HG03139 (cell line): ENCODE data around the gene ARL8A.
"Not testable (repeated sequence)": the region's sequence is repeated elsewhere in the genome, so short reads cannot be mapped to it uniquely, and the experiment has no call there.

Experiments used
- ATAC-seq: cut with Tn5 transposase; IDR thresholded peaks from one replicate; pipeline ENCODE4 v1.9.1; 2021; ENCODE audit not compliant: unreplicated experiment

ARL8A gene

GRCh38 chr1:202121006-202121405 is 23.5 kb downstream of the ARL8A start:
- no peak for ATAC-seq

- no peak for ATAC-seq
Observed at GRCh38 chr1:202117898-202118371, 26.6 kb downstream of the ARL8A start.

GRCh38 chr1:202116287-202116686 is 28.2 kb downstream of the ARL8A start:
- no peak for ATAC-seq

GRCh38 chr1:202113690-202114300 is 30.7 kb downstream of the ARL8A start:
- no peak for ATAC-seq

GRCh38 chr1:202112859-202113689 is 31.5 kb downstream of the ARL8A start:
- no peak for ATAC-seq

GRCh38 chr1:202111589-202111988 is 32.9 kb downstream of the ARL8A start:
- not testable (repeated sequence) for ATAC-seq

GRCh38 chr1:202110977-202111376 is 33.6 kb downstream of the ARL8A start:
- no peak for ATAC-seq

- no peak for ATAC-seq
Observed at GRCh38 chr1:202107801-202108731, 36.5 kb downstream of the ARL8A start.

- ATAC-seq = no peak
Observed at GRCh38 chr1:202107321-202107761, 37.2 kb downstream of the ARL8A start.

GRCh38 chr1:202106340-202107254 is 37.9 kb downstream of the ARL8A start:
- no peak for ATAC-seq

GRCh38 chr1:202105571-202106339 is 38.8 kb downstream of the ARL8A start:
- ATAC-seq = no peak

- ATAC-seq = no peak
Observed at GRCh38 chr1:202104073-202104472, 40.5 kb downstream of the ARL8A start.

GRCh38 chr1:202101184-202101583 is 43.4 kb downstream of the ARL8A start:
- ATAC-seq = no peak

GRCh38 chr1:202093858-202094257 is 50.7 kb downstream of the ARL8A start:
- no peak for ATAC-seq

- no peak for ATAC-seq
Observed at GRCh38 chr1:202090994-202091393, 53.5 kb downstream of the ARL8A start.

- no peak for ATAC-seq
Observed at GRCh38 chr1:202088206-202088605, 56.3 kb downstream of the ARL8A start.

- no peak for ATAC-seq
Observed at GRCh38 chr1:202086579-202087350, 57.8 kb downstream of the ARL8A start.

- ATAC-seq = no peak
Observed at GRCh38 chr1:202085682-202086373, 58.7 kb downstream of the ARL8A start.
